ENCODE results near the gene HMGB2. TPM values are rescaled to one million over a fixed set of nuclear protein-coding genes. Genes with fewer than 3 reads are reported as not detected.
A peak's percentile ranks its signal among the peaks of the same experiment; 100 is the strongest.

HMGB2 gene
- total RNA-seq, 1 experiment from 2014 or later = 183 TPM

DNA sequence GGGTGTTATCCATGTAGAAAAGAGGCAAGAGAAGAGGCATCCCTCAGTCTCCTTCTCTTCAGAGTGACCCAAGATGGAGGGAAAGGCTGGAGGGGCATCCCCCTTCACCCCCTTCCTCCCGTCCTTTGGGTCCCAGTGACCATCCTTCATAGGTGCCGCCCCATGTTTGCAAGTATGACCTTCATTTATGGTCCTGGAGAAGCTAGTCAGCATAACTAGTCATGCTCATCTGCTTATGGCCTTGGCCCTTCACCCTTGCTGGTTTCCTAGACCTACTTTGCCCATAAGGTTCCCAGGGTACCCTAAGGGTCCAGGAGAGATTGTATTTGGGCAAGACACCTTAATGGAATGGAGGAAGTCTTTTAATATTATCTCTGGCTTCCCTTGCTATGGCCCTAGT, 46.7 kb downstream of the HMGB2 start:
- ChIA-PET POLR2A (no interaction called here), CTCF (interaction anchor here (0.7 kb wide), 2 partner anchors 20 to 23 kb away, joined by 5 to 14 read pairs; no protein-coding TSS in a partner anchor)
- H3K4me3 ChIP-seq (ENCODE audit: low read depth in 2 of 2, low read length in 2 of 2) = no peak overlapping the region
- no peak overlapping the region for H3K27ac ChIP-seq (ENCODE audit: low read length)
- in situ Hi-C loops (cut with HindIII; ENCODE audit: low pct_unique_long_range_greater_than_20kb, low sequenced_read_pairs) = no loop called here
- peaks cover 18% of the 10 kb centered on the region for H3K4me1 ChIP-seq (ENCODE audit: control insufficient read depth, insufficient read depth, low read length)
- intact Hi-C loops (cut with micrococcal nuclease; ENCODE audit: unreplicated experiment) = no loop called here
- peaks cover 25% of the 10 kb centered on the region; the same call in 1 of the 2 replicates for H3K9me3 ChIP-seq (ENCODE audit: control insufficient read depth, insufficient read depth, low read depth, low read length)
- ATAC-seq (no peak), DNase-seq (ENCODE audit: low read depth, low spot score) (no peak)
- TF ChIP-seq TCF7L2 (IDR thresholded peaks at IDR 0.05; ENCODE audit: low read depth, low read length) = no peak
- TF ChIP-seq SIN3A (IDR thresholded peaks at IDR 0.05; ENCODE audit: borderline replicate concordance, insufficient read depth, low read depth, low read length) = no peak
- TF ChIP-seq, protein P1, sequence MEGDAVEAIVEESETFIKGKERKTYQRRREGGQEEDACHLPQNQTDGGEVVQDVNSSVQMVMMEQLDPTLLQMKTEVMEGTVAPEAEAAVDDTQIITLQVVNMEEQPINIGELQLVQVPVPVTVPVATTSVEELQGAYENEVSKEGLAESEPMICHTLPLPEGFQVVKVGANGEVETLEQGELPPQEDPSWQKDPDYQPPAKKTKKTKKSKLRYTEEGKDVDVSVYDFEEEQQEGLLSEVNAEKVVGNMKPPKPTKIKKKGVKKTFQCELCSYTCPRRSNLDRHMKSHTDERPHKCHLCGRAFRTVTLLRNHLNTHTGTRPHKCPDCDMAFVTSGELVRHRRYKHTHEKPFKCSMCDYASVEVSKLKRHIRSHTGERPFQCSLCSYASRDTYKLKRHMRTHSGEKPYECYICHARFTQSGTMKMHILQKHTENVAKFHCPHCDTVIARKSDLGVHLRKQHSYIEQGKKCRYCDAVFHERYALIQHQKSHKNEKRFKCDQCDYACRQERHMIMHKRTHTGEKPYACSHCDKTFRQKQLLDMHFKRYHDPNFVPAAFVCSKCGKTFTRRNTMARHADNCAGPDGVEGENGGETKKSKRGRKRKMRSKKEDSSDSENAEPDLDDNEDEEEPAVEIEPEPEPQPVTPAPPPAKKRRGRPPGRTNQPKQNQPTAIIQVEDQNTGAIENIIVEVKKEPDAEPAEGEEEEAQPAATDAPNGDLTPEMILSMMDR (IDR thresholded peaks at IDR 0.05) = no peak
- no peak for TF ChIP-seq POLR2AphosphoS5 (IDR thresholded peaks at IDR 0.05; ENCODE audit: low read depth, low read length)
- TF ChIP-seq, protein P2, sequence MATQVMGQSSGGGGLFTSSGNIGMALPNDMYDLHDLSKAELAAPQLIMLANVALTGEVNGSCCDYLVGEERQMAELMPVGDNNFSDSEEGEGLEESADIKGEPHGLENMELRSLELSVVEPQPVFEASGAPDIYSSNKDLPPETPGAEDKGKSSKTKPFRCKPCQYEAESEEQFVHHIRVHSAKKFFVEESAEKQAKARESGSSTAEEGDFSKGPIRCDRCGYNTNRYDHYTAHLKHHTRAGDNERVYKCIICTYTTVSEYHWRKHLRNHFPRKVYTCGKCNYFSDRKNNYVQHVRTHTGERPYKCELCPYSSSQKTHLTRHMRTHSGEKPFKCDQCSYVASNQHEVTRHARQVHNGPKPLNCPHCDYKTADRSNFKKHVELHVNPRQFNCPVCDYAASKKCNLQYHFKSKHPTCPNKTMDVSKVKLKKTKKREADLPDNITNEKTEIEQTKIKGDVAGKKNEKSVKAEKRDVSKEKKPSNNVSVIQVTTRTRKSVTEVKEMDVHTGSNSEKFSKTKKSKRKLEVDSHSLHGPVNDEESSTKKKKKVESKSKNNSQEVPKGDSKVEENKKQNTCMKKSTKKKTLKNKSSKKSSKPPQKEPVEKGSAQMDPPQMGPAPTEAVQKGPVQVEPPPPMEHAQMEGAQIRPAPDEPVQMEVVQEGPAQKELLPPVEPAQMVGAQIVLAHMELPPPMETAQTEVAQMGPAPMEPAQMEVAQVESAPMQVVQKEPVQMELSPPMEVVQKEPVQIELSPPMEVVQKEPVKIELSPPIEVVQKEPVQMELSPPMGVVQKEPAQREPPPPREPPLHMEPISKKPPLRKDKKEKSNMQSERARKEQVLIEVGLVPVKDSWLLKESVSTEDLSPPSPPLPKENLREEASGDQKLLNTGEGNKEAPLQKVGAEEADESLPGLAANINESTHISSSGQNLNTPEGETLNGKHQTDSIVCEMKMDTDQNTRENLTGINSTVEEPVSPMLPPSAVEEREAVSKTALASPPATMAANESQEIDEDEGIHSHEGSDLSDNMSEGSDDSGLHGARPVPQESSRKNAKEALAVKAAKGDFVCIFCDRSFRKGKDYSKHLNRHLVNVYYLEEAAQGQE (IDR thresholded peaks at IDR 0.05; ENCODE audit: insufficient read depth in 1 of 2, low read depth in 2 of 2, low read length in 1 of 2) = no peak
- BruUV-seq (replicated peaks) = no TSS peak
- no peaks in the 10 kb centered on the region; the same call in 1 of the 2 replicates for H3K36me3 ChIP-seq (ENCODE audit: control insufficient read depth, insufficient read depth, low read length)
- H3K27me3 ChIP-seq (ENCODE audit: control insufficient read depth, insufficient read depth, low read length) = no peaks in the 10 kb centered on the region

DNA sequence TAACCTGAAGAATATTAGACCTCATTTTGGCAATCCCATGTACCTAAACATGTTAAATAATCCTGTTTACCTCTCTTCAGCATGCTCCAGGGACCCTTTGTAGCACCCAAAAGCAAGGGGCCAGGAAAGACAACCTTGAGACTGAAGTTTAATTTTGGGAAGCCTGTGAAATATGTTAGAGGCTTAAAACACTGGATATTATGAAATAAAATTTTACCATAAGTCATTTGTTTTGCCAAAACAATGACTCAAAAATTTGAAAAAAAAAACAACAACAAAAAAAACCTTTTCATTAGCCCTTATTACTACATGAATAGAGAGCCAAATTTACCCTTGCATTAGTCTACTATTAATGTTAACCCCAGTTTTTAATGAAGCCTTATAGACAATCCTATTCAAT, 49.7 kb downstream of the HMGB2 start:
- TF ChIP-seq SIN3A (IDR thresholded peaks at IDR 0.05; ENCODE audit: borderline replicate concordance, insufficient read depth, low read depth, low read length) = no peak
- TF ChIP-seq, protein P1 (IDR thresholded peaks at IDR 0.05) = no peak
- TF ChIP-seq, protein P2 (IDR thresholded peaks at IDR 0.05; ENCODE audit: insufficient read depth in 1 of 2, low read depth in 2 of 2, low read length in 1 of 2) = no peak
- no peak for TF ChIP-seq POLR2AphosphoS5 (IDR thresholded peaks at IDR 0.05; ENCODE audit: low read depth, low read length)
- no peak for TF ChIP-seq TCF7L2 (IDR thresholded peaks at IDR 0.05; ENCODE audit: low read depth, low read length)
- peaks cover 25% of the 10 kb centered on the region; the same call in 1 of the 2 replicates for H3K9me3 ChIP-seq (ENCODE audit: control insufficient read depth, insufficient read depth, low read depth, low read length)
- in situ Hi-C loops (cut with HindIII; ENCODE audit: low pct_unique_long_range_greater_than_20kb, low sequenced_read_pairs) = no loop called here
- H3K4me1 ChIP-seq (ENCODE audit: control insufficient read depth, insufficient read depth, low read length) = peaks cover 11% of the 10 kb centered on the region
- H3K27ac ChIP-seq (ENCODE audit: low read length) = no peak overlapping the region
- H3K4me3 ChIP-seq (ENCODE audit: low read depth in 2 of 2, low read length in 2 of 2) = no peak overlapping the region
- ATAC-seq = no peak
- H3K36me3 ChIP-seq (ENCODE audit: control insufficient read depth, insufficient read depth, low read length) = no peaks in the 10 kb centered on the region; the same call in 1 of the 2 replicates
- no peaks in the 10 kb centered on the region for H3K27me3 ChIP-seq (ENCODE audit: control insufficient read depth, insufficient read depth, low read length)
- ChIA-PET CTCF (interaction anchor here (0.6 kb wide), 1 partner anchor 271 kb away, joined by 4 read pairs; no protein-coding TSS in a partner anchor), POLR2A (no interaction called here)
- TSS peak; percentile 33 for BruUV-seq (replicated peaks)
- DNase-seq (ENCODE audit: low read depth, low spot score) = no peak
- intact Hi-C loops (cut with micrococcal nuclease; ENCODE audit: unreplicated experiment) = no loop called here

All from Panc1 (cell line).